Brain microvascular endothelial cell (primary cell): Measurements from ENCODE around the gene USP9X.

ENCODE experiments used
- DNase-seq: peaks from one replicate; pipeline ENCODE4 v3.0.0-alpha.2; 2020
- H3K27ac ChIP-seq: fragments of 250-450 bp; sonication (Bioruptor Pico); 2 replicates; pipeline ENCODE4 v1.5.1; 2020; ENCODE audit warnings: mild to moderate bottlenecking, moderate library complexity
- H3K27me3 ChIP-seq: fragments of 250-450 bp; sonication (Bioruptor Pico); replicated peaks from 2 replicates; pipeline ENCODE4 v1.5.1; 2020; ENCODE audit warnings: mild to moderate bottlenecking
- H3K36me3 ChIP-seq: fragments of 250-450 bp; sonication (Bioruptor Pico); replicated peaks from 2 replicates; pipeline ENCODE4 v1.5.1; 2020; ENCODE audit warnings: mild to moderate bottlenecking
- H3K4me3 ChIP-seq: 2 replicates; pipeline ENCODE4 v1.5.1; 2011; ENCODE audit warnings: low read depth, mild to moderate bottlenecking, control low read depth, low read length, moderate library complexity
- CTCF ChIP-seq: IDR thresholded peaks from 2 replicates; pipeline ENCODE4 v1.5.1; 2011; ENCODE audit warnings: low read depth, mild to moderate bottlenecking, moderate library complexity, low read length, control low read depth, inconsistent platforms; ENCODE audit errors: missing control alignments
- in situ Hi-C: cut with HindIII; loops from 2 replicates; pipeline ENCODE4 v1.10.0; 2017; ENCODE audit warnings: low sequenced_read_pairs, low pct_ligation_motif_present

Gene USP9X

GRCh38 chrX:41090568-41091238 lies 5.5 kb downstream of the USP9X start:
- no peaks in the 10 kb centered on the region for H3K27me3 ChIP-seq
- H3K27ac ChIP-seq = no peak overlapping the region
- TF ChIP-seq CTCF = no peak
- no peak overlapping the region for H3K4me3 ChIP-seq
- H3K36me3 ChIP-seq = no peaks in the 10 kb centered on the region
- in situ Hi-C loops = no loop called here
- peak; percentile 11 for DNase-seq

- H3K36me3 ChIP-seq = no peaks in the 10 kb centered on the region
- in situ Hi-C loops = no loop called here
- no peak for TF ChIP-seq CTCF
- H3K27me3 ChIP-seq = no peaks in the 10 kb centered on the region
- no peak overlapping the region for H3K4me3 ChIP-seq
- no peak for DNase-seq
- no peak overlapping the region for H3K27ac ChIP-seq
These were observed 7.5 kb downstream of the USP9X start for GRCh38 chrX:41092776-41093175.

- no peak overlapping the region for H3K4me3 ChIP-seq
- in situ Hi-C loops = no loop called here
- no peaks in the 10 kb centered on the region for H3K36me3 ChIP-seq
- no peak for DNase-seq
- no peaks in the 10 kb centered on the region for H3K27me3 ChIP-seq
- no peak for TF ChIP-seq CTCF
- H3K27ac ChIP-seq = no peak overlapping the region
These were observed 9.9 kb downstream of the USP9X start for GRCh38 chrX:41095174-41095573.

- TF ChIP-seq CTCF = no peak
- H3K36me3 ChIP-seq = no peaks in the 10 kb centered on the region
- no peak overlapping the region for H3K4me3 ChIP-seq
- in situ Hi-C loops = no loop called here
- DNase-seq = no peak
- no peaks in the 10 kb centered on the region for H3K27me3 ChIP-seq
- no peak overlapping the region for H3K27ac ChIP-seq
These were observed 10.7 kb downstream of the USP9X start for GRCh38 chrX:41095908-41096307.

- Histone ChIP-seq H3K27me3 (no peaks in the 10 kb centered on the region), H3K27ac (no peak overlapping the region), H3K36me3 (no peaks in the 10 kb centered on the region), H3K4me3 (no peak overlapping the region)
- DNase-seq = no peak
- in situ Hi-C loops = no loop called here
- TF ChIP-seq CTCF = no peak
These were observed 11.2 kb downstream of the USP9X start for GRCh38 chrX:41096339-41096955.

GRCh38 chrX:41097326-41097725 lies 12.1 kb downstream of the USP9X start:
- Histone ChIP-seq H3K27ac (no peak overlapping the region), H3K4me3 (no peak overlapping the region), H3K36me3 (no peaks in the 10 kb centered on the region), H3K27me3 (no peaks in the 10 kb centered on the region)
- in situ Hi-C loops = no loop called here
- no peak for TF ChIP-seq CTCF
- no peak for DNase-seq
